Erythroblast (primary cell): ENCODE data around the gene CAMKK1.

Experiments used
- GATA1 ChIP-seq: IDR thresholded peaks from 2 replicates; pipeline ENCODE4 v1.6.1; 2011; ENCODE audit warnings: low read depth, mild to moderate bottlenecking, control low read depth, low read length, moderate library complexity
- POLR2A ChIP-seq: IDR thresholded peaks from 2 replicates; pipeline ENCODE4 v1.6.1; 2011; ENCODE audit warnings: mild to moderate bottlenecking, low read length

DNA sequence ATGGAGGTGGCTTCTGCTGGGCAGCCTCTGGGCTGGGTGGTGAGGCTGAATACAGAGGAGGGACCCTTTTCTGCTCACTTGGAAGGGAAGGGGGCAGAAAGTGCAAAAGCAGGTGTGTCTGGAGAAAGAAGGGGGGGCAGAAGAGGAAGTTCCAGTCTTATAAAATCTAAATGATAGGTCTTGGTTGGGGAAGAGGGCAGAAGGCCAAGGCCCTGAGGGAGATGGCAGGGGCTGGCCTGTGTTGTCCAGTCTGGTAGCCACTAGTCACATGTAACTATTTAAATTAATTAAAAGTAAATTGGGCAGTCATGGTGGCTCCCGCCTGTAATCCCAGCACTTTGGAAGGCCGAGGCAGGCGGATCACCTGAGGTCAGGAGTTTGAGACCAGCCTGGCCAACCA, 2.5 kb upstream of the CAMKK1 start:
- no peak for TF ChIP-seq POLR2A
- TF ChIP-seq GATA1, result no peak
